CD4-positive, alpha-beta memory T cell (primary cell): Measurements from ENCODE around the gene FBXO10. TPM values are rescaled to one million over a fixed set of nuclear protein-coding genes. Genes with fewer than 3 reads are reported as not detected.

Source experiments
- CTCF ChIA-PET: fragments of 350-600 bp; sonication (Branson Sonifier 250); formaldehyde crosslinking; loops from one replicate; lab custom pipeline; 2021; ENCODE audit warnings: inconsistent platforms; ENCODE audit not compliant: partially characterized antibody; lab: Charles Lee
- POLR2A ChIA-PET: fragments of 350-600 bp; sonication (Branson Sonifier 250); formaldehyde crosslinking; loops from one replicate; lab custom pipeline; 2021; ENCODE audit not compliant: partially characterized antibody; lab: Charles Lee
- DNase-seq, 5 donors: peaks; one replicate each; pipeline versions ENCODE4 v3.0.0 to v3.0.0-alpha.2; 2020 to 2022; ENCODE audit warnings: mixed read lengths in 1 of 5
- H3K27ac ChIP-seq: one replicate; pipeline ENCODE4 v1.7.0; 2013; ENCODE audit warnings: low read depth, low read length
- H3K27me3 ChIP-seq: 2 replicates; pipeline ENCODE4 v1.7.0; 2013; ENCODE audit warnings: mild to moderate bottlenecking, low read length, moderate library complexity; ENCODE audit not compliant: insufficient read depth
- H3K36me3 ChIP-seq: 2 replicates; pipeline ENCODE4 v1.7.0; 2013; ENCODE audit warnings: mild to moderate bottlenecking, low read length, moderate library complexity; ENCODE audit not compliant: insufficient read depth
- H3K4me1 ChIP-seq: 2 replicates; pipeline ENCODE4 v1.7.0; 2013; ENCODE audit warnings: mild to moderate bottlenecking, low read length, moderate library complexity; ENCODE audit not compliant: insufficient read depth
- H3K4me3 ChIP-seq, 2 donors: one replicate each; pipeline ENCODE4 v1.7.0; 2013; ENCODE audit warnings: low read length in 2 of 2, mild to moderate bottlenecking in 1 of 2
- H3K9me3 ChIP-seq, 2 donors: one replicate each; pipeline ENCODE4 v1.7.0; 2013; ENCODE audit warnings: low read length in 2 of 2, control low read depth in 1 of 2; ENCODE audit not compliant: control insufficient read depth in 1 of 2
- H3K27ac Mint-ChIP-seq, 7 donors: one replicate each; pipeline ENCODE4 v1.8.0; 2020 to 2021; ENCODE audit warnings: mixed read lengths in 7 of 7, mild to moderate bottlenecking in 6 of 7, inconsistent platforms in 3 of 7, moderate library complexity in 3 of 7
- H3K27me3 Mint-ChIP-seq, 2 donors: one replicate each; pipeline ENCODE4 v1.8.0; 2020 to 2021; ENCODE audit warnings: mixed read lengths in 2 of 2
- H3K36me3 Mint-ChIP-seq, 2 donors: one replicate each; pipeline ENCODE4 v1.8.0; 2020 to 2021; ENCODE audit warnings: mixed read lengths in 2 of 2, inconsistent platforms in 1 of 2, mild to moderate bottlenecking in 1 of 2
- H3K4me1 Mint-ChIP-seq, 4 donors: one replicate each; pipeline ENCODE4 v1.8.0; 2020 to 2021; ENCODE audit warnings: mixed read lengths in 4 of 4, mild to moderate bottlenecking in 1 of 4
- H3K4me3 Mint-ChIP-seq, 8 donors: one replicate each; pipeline ENCODE4 v1.8.0; 2020 to 2021; ENCODE audit warnings: mixed read lengths in 8 of 8, mild to moderate bottlenecking in 7 of 8, moderate library complexity in 6 of 8, inconsistent platforms in 3 of 8
- H3K9me3 Mint-ChIP-seq, 8 donors: one replicate each; pipeline ENCODE4 v1.8.0; 2020 to 2021; ENCODE audit warnings: mixed read lengths in 8 of 8, mild to moderate bottlenecking in 5 of 8, inconsistent platforms in 3 of 8, moderate library complexity in 1 of 8
- intact Hi-C: fragments of 100-400 bp; cut with micrococcal nuclease; formaldehyde crosslinking; loops from one replicate; pipeline ENCODE4 v1.15.1; 2023
- polyA plus RNA-seq, 2 donors: library from polyadenylated mRNA; unstranded; fragments of 300-500 nt; fragmentation: Illumina TruSeq; gene quantifications; one replicate each; pipeline ENCODE4 v1.2.3, GENCODE V29; 2021
- total RNA-seq, 2 experiments: library from RNA; stranded (reverse); gene quantifications; one replicate each; pipeline ENCODE4 v1.2.3, GENCODE V29; 2021

FBXO10 gene
- total and polyA plus RNA-seq, 4 experiments from 2014 or later, result 3.2 to 6.1 (median 5.2) TPM

- Histone ChIP-seq H3K4me1 (no peaks in the 10 kb centered on the region), H3K27ac (no peak overlapping the region), H3K9me3 (no peaks in the 10 kb centered on the region), H3K36me3 (no peaks in the 10 kb centered on the region), H3K27me3 (no peaks in the 10 kb centered on the region), H3K4me3 (no peak overlapping the region)
- CTCF ChIA-PET, result no interaction called here
- Mint-ChIP-seq H3K36me3 (peaks cover 3 to 12% of the 10 kb centered on the region in 2 donors), H3K4me1 (no peaks in the 10 kb centered on the region), H3K4me3 (no peak overlapping the region), H3K27ac (peak overlapping the region in 1 of 7 donors; percentile 33), H3K27me3 (no peaks in the 10 kb centered on the region), H3K9me3 (no peaks in the 10 kb centered on the region)
- no peak for DNase-seq
- intact Hi-C loops, result no loop called here
- POLR2A ChIA-PET, result no interaction called here
Measured at GRCh38 chr9:37542895-37543294, 33.3 kb downstream of the FBXO10 start.

- H3K36me3 ChIP-seq, result no peaks in the 10 kb centered on the region
- H3K4me3 ChIP-seq, result no peak overlapping the region
- no peaks in the 10 kb centered on the region for H3K9me3 Mint-ChIP-seq
- no peak for DNase-seq
- ChIA-PET POLR2A (no interaction called here), CTCF (no interaction called here)
- H3K9me3 ChIP-seq, result no peaks in the 10 kb centered on the region
- H3K27ac ChIP-seq, result no peak overlapping the region
- peaks cover 3 to 12% of the 10 kb centered on the region in 2 donors for H3K36me3 Mint-ChIP-seq
- intact Hi-C loops, result no loop called here
- H3K4me1 Mint-ChIP-seq, result no peaks in the 10 kb centered on the region
- H3K27me3 ChIP-seq, result no peaks in the 10 kb centered on the region
- H3K27me3 Mint-ChIP-seq, result no peaks in the 10 kb centered on the region
- H3K4me1 ChIP-seq, result no peaks in the 10 kb centered on the region
- H3K27ac Mint-ChIP-seq, result peak overlapping the region in 1 of 7 donors; percentile 33
- H3K4me3 Mint-ChIP-seq, result no peak overlapping the region
Measured at GRCh38 chr9:37542488-37542887, 33.7 kb downstream of the FBXO10 start.

- no peak overlapping the region for H3K4me3 ChIP-seq
- no peaks in the 10 kb centered on the region for H3K27me3 ChIP-seq
- no peak for DNase-seq
- Mint-ChIP-seq H3K27ac (no peak overlapping the region), H3K4me1 (no peaks in the 10 kb centered on the region), H3K36me3 (peaks cover 3 to 12% of the 10 kb centered on the region in 2 donors), H3K4me3 (no peak overlapping the region), H3K27me3 (no peaks in the 10 kb centered on the region), H3K9me3 (no peaks in the 10 kb centered on the region)
- ChIA-PET CTCF (no interaction called here), POLR2A (no interaction called here)
- no peaks in the 10 kb centered on the region for H3K4me1 ChIP-seq
- no peak overlapping the region for H3K27ac ChIP-seq
- no peaks in the 10 kb centered on the region for H3K36me3 ChIP-seq
- intact Hi-C loops, result no loop called here
- no peaks in the 10 kb centered on the region for H3K9me3 ChIP-seq
Measured at GRCh38 chr9:37541465-37541864, 34.7 kb downstream of the FBXO10 start.

- intact Hi-C loops, result no loop called here
- no peaks in the 10 kb centered on the region for H3K4me1 ChIP-seq
- Mint-ChIP-seq H3K27ac (no peak overlapping the region), H3K36me3 (peaks cover 3 to 12% of the 10 kb centered on the region in 2 donors), H3K27me3 (no peaks in the 10 kb centered on the region), H3K4me3 (no peak overlapping the region), H3K4me1 (no peaks in the 10 kb centered on the region), H3K9me3 (no peaks in the 10 kb centered on the region)
- ChIA-PET POLR2A (no interaction called here), CTCF (no interaction called here)
- no peak overlapping the region for H3K27ac ChIP-seq
- H3K9me3 ChIP-seq, result no peaks in the 10 kb centered on the region
- no peak for DNase-seq
- H3K36me3 ChIP-seq, result no peaks in the 10 kb centered on the region
- H3K27me3 ChIP-seq, result no peaks in the 10 kb centered on the region
- H3K4me3 ChIP-seq, result no peak overlapping the region
Measured at GRCh38 chr9:37540634-37541033, 35.5 kb downstream of the FBXO10 start.

GRCh38 chr9:37539634-37540033 lies 36.5 kb downstream of the FBXO10 start:
- H3K27ac Mint-ChIP-seq, result no peak overlapping the region
- DNase-seq, result no peak
- H3K4me1 Mint-ChIP-seq, result no peaks in the 10 kb centered on the region
- no peaks in the 10 kb centered on the region for H3K9me3 ChIP-seq
- H3K27ac ChIP-seq, result no peak overlapping the region
- CTCF ChIA-PET, result no interaction called here
- H3K36me3 Mint-ChIP-seq, result peaks cover 3 to 12% of the 10 kb centered on the region in 2 donors
- no peaks in the 10 kb centered on the region for H3K36me3 ChIP-seq
- no peaks in the 10 kb centered on the region for H3K4me1 ChIP-seq
- H3K4me3 Mint-ChIP-seq, result no peak overlapping the region
- POLR2A ChIA-PET, result no interaction called here
- H3K9me3 Mint-ChIP-seq, result no peaks in the 10 kb centered on the region
- H3K27me3 Mint-ChIP-seq, result no peaks in the 10 kb centered on the region
- H3K27me3 ChIP-seq, result no peaks in the 10 kb centered on the region
- no peak overlapping the region for H3K4me3 ChIP-seq
- intact Hi-C loops, result no loop called here

GRCh38 chr9:37538099-37538498 lies 38.1 kb downstream of the FBXO10 start:
- intact Hi-C loops, result no loop called here
- no peak overlapping the region for H3K27ac Mint-ChIP-seq
- Histone ChIP-seq H3K27me3 (no peaks in the 10 kb centered on the region), H3K27ac (no peak overlapping the region), H3K36me3 (no peaks in the 10 kb centered on the region), H3K9me3 (no peaks in the 10 kb centered on the region), H3K4me3 (no peak overlapping the region), H3K4me1 (no peaks in the 10 kb centered on the region)
- ChIA-PET CTCF (no interaction called here), POLR2A (no interaction called here)
- no peaks in the 10 kb centered on the region for H3K27me3 Mint-ChIP-seq
- H3K9me3 Mint-ChIP-seq, result no peaks in the 10 kb centered on the region
- no peak overlapping the region for H3K4me3 Mint-ChIP-seq
- peaks cover 3 to 12% of the 10 kb centered on the region in 2 donors for H3K36me3 Mint-ChIP-seq
- H3K4me1 Mint-ChIP-seq, result no peaks in the 10 kb centered on the region
- no peak for DNase-seq

GRCh38 chr9:37534901-37535300 lies 41.3 kb downstream of the FBXO10 start:
- H3K4me3 Mint-ChIP-seq, result no peak overlapping the region
- Histone ChIP-seq H3K36me3 (no peaks in the 10 kb centered on the region), H3K4me1 (peaks cover 15% of the 10 kb centered on the region), H3K9me3 (no peaks in the 10 kb centered on the region), H3K4me3 (no peak overlapping the region), H3K27me3 (no peaks in the 10 kb centered on the region), H3K27ac (no peak overlapping the region)
- POLR2A ChIA-PET, result no interaction called here
- peak overlapping the region in 3 of 7 donors; percentile 12 to 66 (median 39) for H3K27ac Mint-ChIP-seq
- intact Hi-C loops, result no loop called here
- no peaks in the 10 kb centered on the region for H3K27me3 Mint-ChIP-seq
- DNase-seq, result no peak
- CTCF ChIA-PET, result interaction anchor here (0.8 kb wide), 1 partner anchor 49 kb away, joined by 3 read pairs; the partner anchor contains the start of gene POLR1E
- peaks cover 3 to 17% (median 11%) of the 10 kb centered on the region in 4 donors for H3K4me1 Mint-ChIP-seq
- H3K36me3 Mint-ChIP-seq, result peaks cover 2 to 7% of the 10 kb centered on the region in 2 donors
- H3K9me3 Mint-ChIP-seq, result no peaks in the 10 kb centered on the region

- peak overlapping the region in 4 of 7 donors; percentile 39 to 70 (median 62) for H3K27ac Mint-ChIP-seq
- H3K4me3 Mint-ChIP-seq, result no peak overlapping the region
- H3K27me3 Mint-ChIP-seq, result no peaks in the 10 kb centered on the region
- DNase-seq, result no peak
- H3K4me3 ChIP-seq, result no peak overlapping the region
- peaks cover 2 to 7% of the 10 kb centered on the region in 2 donors for H3K36me3 Mint-ChIP-seq
- H3K9me3 ChIP-seq, result no peaks in the 10 kb centered on the region
- no peaks in the 10 kb centered on the region for H3K27me3 ChIP-seq
- peaks cover 19% of the 10 kb centered on the region for H3K4me1 ChIP-seq
- H3K27ac ChIP-seq, result no peak overlapping the region
- intact Hi-C loops, result no loop called here
- H3K4me1 Mint-ChIP-seq, result peaks cover 5 to 20% (median 13%) of the 10 kb centered on the region in 4 donors
- ChIA-PET POLR2A (no interaction called here), CTCF (interaction anchor here (0.8 kb wide), 1 partner anchor 48 kb away, joined by 3 read pairs; the partner anchor contains the start of gene POLR1E)
- H3K36me3 ChIP-seq, result no peaks in the 10 kb centered on the region
- no peaks in the 10 kb centered on the region for H3K9me3 Mint-ChIP-seq
Measured at GRCh38 chr9:37534412-37534811, 41.8 kb downstream of the FBXO10 start.
